GM23338 (cell line): ENCODE results near the gene PHYHD1. TPM values are rescaled to one million over a fixed set of nuclear protein-coding genes. Genes with fewer than 3 reads are reported as not detected.

ENCODE experiments used
- ATAC-seq: fragments of 200-7000 bp; cut with Tn5 transposase; 3 replicates; pipeline ENCODE4 v1.9.1; 2020
- DNase-seq: peaks from one replicate; pipeline ENCODE4 v3.0.0-alpha.2; 2015; ENCODE audit warnings: low spot score
- H2AFZ ChIP-seq: fragments of 200-600 bp; sonication (generic); 2 replicates; pipeline ENCODE4 v1.8.0; 2016; ENCODE audit warnings: antibody characterized with exemption, mild to moderate bottlenecking, moderate library complexity
- H3F3A ChIP-seq: fragments of 200-600 bp; sonication (generic); replicated peaks from 2 replicates; pipeline ENCODE4 v1.8.0; 2017; ENCODE audit warnings: antibody characterized with exemption, mixed run types, low read depth
- H3K27ac ChIP-seq: fragments of 200-600 bp; sonication (generic); 2 replicates; pipeline ENCODE4 v1.6.1; 2016; ENCODE audit warnings: low read depth
- H3K27me3 ChIP-seq: fragments of 200-600 bp; sonication (generic); 2 replicates; pipeline ENCODE4 v1.8.0; 2016; ENCODE audit warnings: mild to moderate bottlenecking, mixed run types, moderate library complexity; ENCODE audit not compliant: insufficient read depth
- H3K36me3 ChIP-seq: fragments of 200-600 bp; sonication (generic); 2 replicates; pipeline ENCODE4 v1.8.0; 2016; ENCODE audit warnings: mild to moderate bottlenecking; ENCODE audit not compliant: insufficient read depth
- H3K4me1 ChIP-seq: fragments of 200-600 bp; sonication (generic); 2 replicates; pipeline ENCODE4 v1.8.0; 2016; ENCODE audit warnings: mild to moderate bottlenecking, moderate library complexity; ENCODE audit not compliant: insufficient read depth
- H3K4me2 ChIP-seq: fragments of 200-600 bp; sonication (generic); 2 replicates; pipeline ENCODE4 v1.7.1; 2017; ENCODE audit warnings: mixed run types
- H3K4me3 ChIP-seq: fragments of 200-600 bp; sonication (generic); 2 replicates; pipeline ENCODE4 v1.6.1; 2016; ENCODE audit warnings: mixed run types
- H3K79me2 ChIP-seq: fragments of 200-600 bp; sonication (generic); replicated peaks from 2 replicates; pipeline ENCODE4 v1.8.0; 2017; ENCODE audit warnings: mild to moderate bottlenecking; ENCODE audit not compliant: insufficient read depth
- H3K9me2 ChIP-seq: fragments of 200-600 bp; sonication (generic); 2 replicates; pipeline ENCODE4 v1.8.0; 2017; ENCODE audit not compliant: insufficient read depth
- H4K20me1 ChIP-seq: fragments of 200-600 bp; sonication (generic); replicated peaks from 2 replicates; pipeline ENCODE4 v1.8.0; 2017; ENCODE audit warnings: mild to moderate bottlenecking; ENCODE audit not compliant: insufficient read depth
- H3K27ac Mint-ChIP-seq: 2 replicates; pipeline ENCODE4 v1.8.0; 2020; ENCODE audit warnings: inconsistent platforms, mild to moderate bottlenecking, moderate library complexity, mixed read lengths
- H3K27me3 Mint-ChIP-seq: 3 replicates; pipeline ENCODE4 v1.8.0; 2022; ENCODE audit warnings: low read depth, mild to moderate bottlenecking, moderate library complexity, mixed read lengths, inconsistent platforms; ENCODE audit not compliant: insufficient read depth, poor library complexity
- H3K36me3 Mint-ChIP-seq: 3 replicates; pipeline ENCODE4 v1.8.0; 2021; ENCODE audit warnings: low read depth, mild to moderate bottlenecking, inconsistent platforms, moderate library complexity, mixed read lengths
- H3K4me1 Mint-ChIP-seq: 3 replicates; pipeline ENCODE4 v1.8.0; 2020; ENCODE audit warnings: mild to moderate bottlenecking, inconsistent platforms, mixed read lengths
- H3K4me3 Mint-ChIP-seq: 3 replicates; pipeline ENCODE4 v1.8.0; 2021; ENCODE audit warnings: moderate library complexity, mild to moderate bottlenecking, inconsistent platforms, mixed read lengths
- H3K9me3 Mint-ChIP-seq: 3 replicates; pipeline ENCODE4 v1.8.0; 2020; ENCODE audit warnings: moderate library complexity, mild to moderate bottlenecking, inconsistent platforms, mixed read lengths
- CREB1 ChIP-seq: fragments of 250-450 bp; sonication (Bioruptor Pico); IDR thresholded peaks from 2 replicates; pipeline ENCODE4 v1.5.0; 2020; ENCODE audit warnings: low read depth, mild to moderate bottlenecking, moderate library complexity
- ETS1 ChIP-seq: IDR thresholded peaks from 2 replicates; pipeline ENCODE4 v1.6.1; 2016; ENCODE audit warnings: antibody characterized with exemption
- EZH2 ChIP-seq: fragments of 200-600 bp; sonication (generic); IDR thresholded peaks from one replicate; pipeline ENCODE4 v1.8.0; 2017; ENCODE audit warnings: antibody characterized with exemption, mild to moderate bottlenecking, low read depth; ENCODE audit not compliant: unreplicated experiment
- EZH2phosphoT487 ChIP-seq: fragments of 200-600 bp; sonication (generic); IDR thresholded peaks from one replicate; pipeline ENCODE4 v1.8.1; 2018; ENCODE audit warnings: antibody characterized with exemption; ENCODE audit not compliant: unreplicated experiment
- JUNB ChIP-seq: IDR thresholded peaks from one replicate; pipeline ENCODE4 v1.6.1; 2016; ENCODE audit warnings: antibody characterized with exemption; ENCODE audit not compliant: unreplicated experiment
- NANOG ChIP-seq: IDR thresholded peaks from 2 replicates; pipeline ENCODE4 v1.6.1; 2016; ENCODE audit warnings: antibody characterized with exemption, borderline replicate concordance
- POLR2AphosphoS5 ChIP-seq: IDR thresholded peaks from 2 replicates; pipeline ENCODE4 v1.6.1; 2016; ENCODE audit warnings: antibody characterized with exemption, low read depth
- ZNF331 ChIP-seq: fragments of 250-450 bp; sonication (Bioruptor Pico); IDR thresholded peaks from 2 replicates; pipeline ENCODE4 v1.5.0; 2020; ENCODE audit warnings: low read depth, mild to moderate bottlenecking, moderate library complexity
- ZNF462 ChIP-seq: fragments of 250-450 bp; sonication (Bioruptor Pico); IDR thresholded peaks from 2 replicates; pipeline ENCODE4 v1.5.0; 2020; ENCODE audit warnings: mild to moderate bottlenecking, moderate library complexity
- polyA plus RNA-seq: library from polyadenylated mRNA; unstranded; fragments of >200 nt; fragmentation: Nextera tagmentation; extraction: Ambion mirVana; gene quantifications from 2 replicates; pipeline ENCODE4 v1.2.1, GENCODE V29; 2016
- total RNA-seq: library from RNA; depleted of rRNA; stranded (reverse); fragments of >200 nt; shearing (Covaris generic); gene quantifications from 2 replicates; pipeline ENCODE4 v1.2.3, GENCODE V29; 2014
- TF ChIP-seq, protein P1 (sequence below): IDR thresholded peaks from one replicate; pipeline ENCODE4 v1.6.1; 2018; ENCODE audit warnings: antibody characterized with exemption; ENCODE audit not compliant: unreplicated experiment
- TF ChIP-seq, protein P2 (sequence below), 2 experiments: fragments of 200-600 bp in 1 of 2; sonication (generic) in 1 of 2; conservative IDR thresholded peaks; 2 replicates each; pipeline versions ENCODE4 v1.5.1 to v1.6.1; 2016 to 2017; ENCODE audit warnings: antibody characterized with exemption in 2 of 2, low read depth in 2 of 2, mild to moderate bottlenecking in 2 of 2, moderate library complexity in 1 of 2

Gene PHYHD1
- total and polyA plus RNA-seq, 2 experiments from 2014 or later, result 10.4 to 16.8 TPM

DNA sequence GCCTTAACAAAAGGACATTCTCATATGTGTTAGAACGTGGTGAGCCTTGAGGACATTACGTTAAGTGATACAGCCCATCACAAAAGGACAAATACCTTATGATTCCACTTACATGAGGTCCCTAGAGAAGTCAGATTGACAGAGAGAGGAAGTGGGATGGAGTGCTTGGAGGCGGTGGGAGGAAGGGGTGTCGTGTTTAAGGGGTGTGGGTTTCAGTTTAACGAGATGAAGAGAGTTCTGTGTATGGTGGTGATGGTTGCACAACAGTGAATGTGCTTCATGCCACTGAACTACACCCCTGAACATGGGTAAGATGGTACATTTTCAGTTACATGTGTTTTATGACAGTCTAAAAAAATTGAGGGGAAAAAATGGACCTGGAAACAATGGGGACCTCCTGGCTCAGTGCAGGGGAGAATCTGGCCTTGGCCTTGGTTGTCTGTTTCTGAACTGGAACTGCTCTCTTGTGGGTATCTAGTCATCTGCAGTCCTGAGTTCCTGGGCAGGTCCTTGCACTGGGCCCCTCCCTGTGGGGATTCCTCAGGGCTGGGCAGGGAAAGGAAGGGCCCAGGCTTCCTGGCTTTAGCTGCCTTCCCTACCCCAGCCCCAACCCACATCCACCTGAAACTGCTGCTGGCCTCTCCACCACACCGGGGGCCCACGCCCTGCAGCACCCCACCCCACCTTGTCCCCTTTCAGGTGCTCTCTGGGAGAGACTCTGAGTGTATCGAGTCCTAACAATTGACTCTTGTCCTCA is 21.0 kb upstream of the PHYHD1 start (continued):
- TF ChIP-seq ZNF462 (no peak), ETS1 (no peak), POLR2AphosphoS5 (no peak), ZNF331 (CRISPR knock-in tag) (no peak)

DNA sequence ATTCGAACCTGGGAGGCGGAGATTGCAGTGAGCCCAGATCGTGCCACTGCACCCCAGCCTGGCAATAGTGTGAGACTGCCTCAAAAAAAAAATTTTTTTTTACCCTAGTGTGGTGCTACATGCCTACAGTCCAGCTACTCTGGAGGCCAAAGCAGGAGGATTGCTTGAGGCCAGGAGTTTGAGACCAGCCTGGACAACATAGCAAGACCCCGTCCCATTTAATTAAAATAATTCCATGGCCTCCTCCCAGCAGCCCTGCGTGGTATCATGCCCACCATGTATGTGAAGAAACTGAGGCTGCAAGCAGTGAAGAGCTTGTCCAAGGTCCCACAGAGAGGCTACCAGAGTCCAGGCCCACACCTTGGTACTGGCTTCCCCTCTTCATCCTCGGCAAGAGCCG is 19.4 kb upstream of the PHYHD1 start:
- H3K79me2 ChIP-seq, result peaks cover 40% of the 10 kb centered on the region
- H3K9me3 Mint-ChIP-seq, result no peaks in the 10 kb centered on the region
- TF ChIP-seq JUNB (no peak), NANOG (no peak), EZH2phosphoT487 (no peak), EZH2 (no peak), CREB1 (CRISPR knock-in tag) (no peak), POLR2AphosphoS5 (no peak)
- TF ChIP-seq, protein P1, sequence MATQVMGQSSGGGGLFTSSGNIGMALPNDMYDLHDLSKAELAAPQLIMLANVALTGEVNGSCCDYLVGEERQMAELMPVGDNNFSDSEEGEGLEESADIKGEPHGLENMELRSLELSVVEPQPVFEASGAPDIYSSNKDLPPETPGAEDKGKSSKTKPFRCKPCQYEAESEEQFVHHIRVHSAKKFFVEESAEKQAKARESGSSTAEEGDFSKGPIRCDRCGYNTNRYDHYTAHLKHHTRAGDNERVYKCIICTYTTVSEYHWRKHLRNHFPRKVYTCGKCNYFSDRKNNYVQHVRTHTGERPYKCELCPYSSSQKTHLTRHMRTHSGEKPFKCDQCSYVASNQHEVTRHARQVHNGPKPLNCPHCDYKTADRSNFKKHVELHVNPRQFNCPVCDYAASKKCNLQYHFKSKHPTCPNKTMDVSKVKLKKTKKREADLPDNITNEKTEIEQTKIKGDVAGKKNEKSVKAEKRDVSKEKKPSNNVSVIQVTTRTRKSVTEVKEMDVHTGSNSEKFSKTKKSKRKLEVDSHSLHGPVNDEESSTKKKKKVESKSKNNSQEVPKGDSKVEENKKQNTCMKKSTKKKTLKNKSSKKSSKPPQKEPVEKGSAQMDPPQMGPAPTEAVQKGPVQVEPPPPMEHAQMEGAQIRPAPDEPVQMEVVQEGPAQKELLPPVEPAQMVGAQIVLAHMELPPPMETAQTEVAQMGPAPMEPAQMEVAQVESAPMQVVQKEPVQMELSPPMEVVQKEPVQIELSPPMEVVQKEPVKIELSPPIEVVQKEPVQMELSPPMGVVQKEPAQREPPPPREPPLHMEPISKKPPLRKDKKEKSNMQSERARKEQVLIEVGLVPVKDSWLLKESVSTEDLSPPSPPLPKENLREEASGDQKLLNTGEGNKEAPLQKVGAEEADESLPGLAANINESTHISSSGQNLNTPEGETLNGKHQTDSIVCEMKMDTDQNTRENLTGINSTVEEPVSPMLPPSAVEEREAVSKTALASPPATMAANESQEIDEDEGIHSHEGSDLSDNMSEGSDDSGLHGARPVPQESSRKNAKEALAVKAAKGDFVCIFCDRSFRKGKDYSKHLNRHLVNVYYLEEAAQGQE, result no peak
- TF ChIP-seq, protein P2, sequence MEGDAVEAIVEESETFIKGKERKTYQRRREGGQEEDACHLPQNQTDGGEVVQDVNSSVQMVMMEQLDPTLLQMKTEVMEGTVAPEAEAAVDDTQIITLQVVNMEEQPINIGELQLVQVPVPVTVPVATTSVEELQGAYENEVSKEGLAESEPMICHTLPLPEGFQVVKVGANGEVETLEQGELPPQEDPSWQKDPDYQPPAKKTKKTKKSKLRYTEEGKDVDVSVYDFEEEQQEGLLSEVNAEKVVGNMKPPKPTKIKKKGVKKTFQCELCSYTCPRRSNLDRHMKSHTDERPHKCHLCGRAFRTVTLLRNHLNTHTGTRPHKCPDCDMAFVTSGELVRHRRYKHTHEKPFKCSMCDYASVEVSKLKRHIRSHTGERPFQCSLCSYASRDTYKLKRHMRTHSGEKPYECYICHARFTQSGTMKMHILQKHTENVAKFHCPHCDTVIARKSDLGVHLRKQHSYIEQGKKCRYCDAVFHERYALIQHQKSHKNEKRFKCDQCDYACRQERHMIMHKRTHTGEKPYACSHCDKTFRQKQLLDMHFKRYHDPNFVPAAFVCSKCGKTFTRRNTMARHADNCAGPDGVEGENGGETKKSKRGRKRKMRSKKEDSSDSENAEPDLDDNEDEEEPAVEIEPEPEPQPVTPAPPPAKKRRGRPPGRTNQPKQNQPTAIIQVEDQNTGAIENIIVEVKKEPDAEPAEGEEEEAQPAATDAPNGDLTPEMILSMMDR (conservative IDR thresholded peaks at IDR 0.05; ENCODE audit: low read depth in 2 of 2), result no peak

More for the DNA sequence above, 19.4 kb upstream of the PHYHD1 start:
- Histone ChIP-seq H3F3A (no peaks in the 10 kb centered on the region), H3K27me3 (no peaks in the 10 kb centered on the region), H3K4me1 (no peaks in the 10 kb centered on the region), H2AFZ (no peak overlapping the region), H3K4me3 (no peak overlapping the region), H3K9me2 (no peaks in the 10 kb centered on the region), H3K4me2 (no peak overlapping the region), H3K36me3 (peaks cover 10% of the 10 kb centered on the region), H4K20me1 (peaks cover 25% of the 10 kb centered on the region), H3K27ac (no peak overlapping the region)
- no peak overlapping the region for H3K4me3 Mint-ChIP-seq
- peaks cover 28% of the 10 kb centered on the region for H3K36me3 Mint-ChIP-seq
- peaks cover 4% of the 10 kb centered on the region for H3K27me3 Mint-ChIP-seq
- no peak overlapping the region for H3K27ac Mint-ChIP-seq
- peaks cover 14% of the 10 kb centered on the region for H3K4me1 Mint-ChIP-seq
- ATAC-seq, result no peak
- no peak for DNase-seq
